Measurements from ENCODE around the gene TMPRSS13.
A peak's percentile ranks its signal among the peaks of the same experiment; 100 is the strongest.

The TMPRSS13 gene

GRCh38 chr11:117869604-117870003, 59.6 kb downstream of the TMPRSS13 start:
- no peak overlapping the region for H3K4me3 ChIP-seq (ENCODE audit: low read depth in 1 of 2, low read length in 2 of 2)
- no peak overlapping the region for H3K4me2 ChIP-seq (ENCODE audit: insufficient read depth, low read length)
- H3K27ac ChIP-seq (ENCODE audit: low read length), result peak overlapping the region; percentile 54; the same call in 1 of the 2 replicates
- H3K9ac ChIP-seq (ENCODE audit: low read depth, low read length), result no peak overlapping the region
- H3K79me2 ChIP-seq (ENCODE audit: insufficient read depth, low read length), result peaks cover 99% of the 10 kb centered on the region
- no peak for DNase-seq
- H3K36me3 ChIP-seq (ENCODE audit: insufficient read depth, low read length), result peaks cover 30% of the 10 kb centered on the region
- ATAC-seq (ENCODE audit: insufficient read depth, low read depth), result no peak
- H3K27me3 ChIP-seq (ENCODE audit: insufficient read depth, low read length, poor library complexity), result no peaks in the 10 kb centered on the region
- H4K20me1 ChIP-seq (ENCODE audit: insufficient read depth, low read length), result peaks cover 73% of the 10 kb centered on the region
- no peaks in the 10 kb centered on the region for H3K9me3 ChIP-seq (ENCODE audit: insufficient read depth, low read length, severe bottlenecking)
- TF ChIP-seq CTCF (IDR thresholded peaks at IDR 0.05; ENCODE audit: borderline replicate concordance, extremely low read depth, low read length, poor library complexity, severe bottlenecking) (no peak), EZH2 (IDR thresholded peaks at IDR 0.05; ENCODE audit: borderline replicate concordance, low read depth, low read length, severe bottlenecking) (no peak)
- peaks cover 38% of the 10 kb centered on the region for H3K4me1 ChIP-seq (ENCODE audit: insufficient read depth, low read length)
- H2AFZ ChIP-seq (ENCODE audit: low read depth, low read length), result no peak overlapping the region

- no peaks in the 10 kb centered on the region for H3K9me3 ChIP-seq (ENCODE audit: insufficient read depth, low read length, severe bottlenecking)
- H3K79me2 ChIP-seq (ENCODE audit: insufficient read depth, low read length), result peaks cover 99% of the 10 kb centered on the region
- ATAC-seq (ENCODE audit: insufficient read depth, low read depth) (no peak), DNase-seq (no peak)
- no peak overlapping the region for H3K4me3 ChIP-seq (ENCODE audit: low read depth in 1 of 2, low read length in 2 of 2)
- peaks cover 68% of the 10 kb centered on the region for H4K20me1 ChIP-seq (ENCODE audit: insufficient read depth, low read length)
- H3K9ac ChIP-seq (ENCODE audit: low read depth, low read length), result no peak overlapping the region
- peaks cover 32% of the 10 kb centered on the region for H3K4me1 ChIP-seq (ENCODE audit: insufficient read depth, low read length)
- H2AFZ ChIP-seq (ENCODE audit: low read depth, low read length), result no peak overlapping the region
- H3K4me2 ChIP-seq (ENCODE audit: insufficient read depth, low read length), result no peak overlapping the region
- H3K36me3 ChIP-seq (ENCODE audit: insufficient read depth, low read length), result peaks cover 30% of the 10 kb centered on the region
- no peak overlapping the region for H3K27ac ChIP-seq (ENCODE audit: low read length)
- TF ChIP-seq EZH2 (IDR thresholded peaks at IDR 0.05; ENCODE audit: borderline replicate concordance, low read depth, low read length, severe bottlenecking) (no peak), CTCF (IDR thresholded peaks at IDR 0.05; ENCODE audit: borderline replicate concordance, extremely low read depth, low read length, poor library complexity, severe bottlenecking) (no peak)
- no peaks in the 10 kb centered on the region for H3K27me3 ChIP-seq (ENCODE audit: insufficient read depth, low read length, poor library complexity)
Observed at GRCh38 chr11:117868815-117869561, 60.2 kb downstream of the TMPRSS13 start.

GRCh38 chr11:117868088-117868487, 61.1 kb downstream of the TMPRSS13 start:
- Histone ChIP-seq H3K79me2 (ENCODE audit: insufficient read depth, low read length) (peaks cover 98% of the 10 kb centered on the region), H3K27ac (ENCODE audit: low read length) (no peak overlapping the region), H4K20me1 (ENCODE audit: insufficient read depth, low read length) (peaks cover 59% of the 10 kb centered on the region), H3K4me1 (ENCODE audit: insufficient read depth, low read length) (peaks cover 23% of the 10 kb centered on the region), H3K4me2 (ENCODE audit: insufficient read depth, low read length) (no peak overlapping the region), H3K4me3 (ENCODE audit: low read depth in 1 of 2, low read length in 2 of 2) (no peak overlapping the region), H2AFZ (ENCODE audit: low read depth, low read length) (no peak overlapping the region), H3K27me3 (ENCODE audit: insufficient read depth, low read length, poor library complexity) (no peaks in the 10 kb centered on the region), H3K9me3 (ENCODE audit: insufficient read depth, low read length, severe bottlenecking) (no peaks in the 10 kb centered on the region), H3K36me3 (ENCODE audit: insufficient read depth, low read length) (peaks cover 30% of the 10 kb centered on the region), H3K9ac (ENCODE audit: low read depth, low read length) (no peak overlapping the region)
- TF ChIP-seq EZH2 (IDR thresholded peaks at IDR 0.05; ENCODE audit: borderline replicate concordance, low read depth, low read length, severe bottlenecking) (no peak), CTCF (IDR thresholded peaks at IDR 0.05; ENCODE audit: borderline replicate concordance, extremely low read depth, low read length, poor library complexity, severe bottlenecking) (no peak)
- DNase-seq, result no peak
- no peak for ATAC-seq (ENCODE audit: insufficient read depth, low read depth)
